ENCODE results near the gene DAB2.
"Not testable (repeated sequence)": the region's sequence is repeated elsewhere in the genome, so short reads cannot be mapped to it uniquely, and the experiment has no call there.

Gene DAB2

DNA sequence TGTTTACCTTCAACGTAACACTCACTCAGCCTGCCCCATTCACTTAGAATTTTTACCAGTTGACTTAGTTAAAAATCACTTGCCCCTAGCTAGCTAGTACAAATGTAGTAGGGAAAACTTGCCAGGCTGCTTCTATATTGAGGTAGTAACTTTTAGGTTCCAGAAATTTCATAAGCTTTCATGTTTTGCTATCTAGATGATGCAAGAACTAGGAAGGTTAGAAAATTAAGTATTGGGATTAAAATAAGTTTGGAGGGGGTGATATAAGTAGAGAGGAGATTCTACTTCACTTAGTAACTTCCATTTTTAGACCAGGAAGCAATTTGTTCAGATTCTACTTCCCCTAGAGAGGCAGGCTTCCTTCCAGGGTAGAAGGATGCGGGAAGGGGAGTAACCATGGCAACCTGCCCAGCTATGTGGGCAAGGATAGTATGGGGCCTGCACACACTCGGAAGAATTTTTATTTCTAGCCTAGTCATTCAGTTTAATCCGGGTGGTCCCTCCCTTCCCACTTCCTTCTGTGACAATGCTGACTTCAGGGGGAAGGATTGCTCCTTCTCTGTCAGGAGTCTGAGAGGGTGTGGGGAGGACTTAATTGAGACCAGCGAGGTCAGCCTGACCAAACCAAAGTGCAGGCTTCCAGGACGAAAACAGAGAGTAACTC lies 4.2 kb downstream of the DAB2 start:
- peak in 5 of 14 donors; percentile 8 to 50 (median 31) for DNase-seq

DNA sequence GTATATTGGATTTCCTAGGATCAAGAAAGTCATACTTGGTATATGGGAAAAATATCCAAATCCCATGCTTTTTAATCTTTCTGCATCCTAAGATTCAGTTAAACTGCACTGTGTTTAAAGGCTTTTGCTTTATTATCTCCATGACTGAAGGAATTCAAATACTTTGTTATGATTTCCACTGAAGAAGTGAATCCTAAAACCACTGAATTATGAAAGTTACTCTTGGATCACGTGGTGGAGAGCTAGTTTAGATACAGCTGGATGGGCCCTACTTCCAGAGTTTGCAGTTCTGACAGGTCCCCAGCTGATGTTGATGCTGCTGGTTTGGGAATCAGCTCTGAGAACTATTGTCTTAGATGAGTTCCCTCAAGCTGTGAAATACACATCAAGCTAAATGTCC lies 5.0 kb downstream of the DAB2 start:
- no peak for DNase-seq

DNA sequence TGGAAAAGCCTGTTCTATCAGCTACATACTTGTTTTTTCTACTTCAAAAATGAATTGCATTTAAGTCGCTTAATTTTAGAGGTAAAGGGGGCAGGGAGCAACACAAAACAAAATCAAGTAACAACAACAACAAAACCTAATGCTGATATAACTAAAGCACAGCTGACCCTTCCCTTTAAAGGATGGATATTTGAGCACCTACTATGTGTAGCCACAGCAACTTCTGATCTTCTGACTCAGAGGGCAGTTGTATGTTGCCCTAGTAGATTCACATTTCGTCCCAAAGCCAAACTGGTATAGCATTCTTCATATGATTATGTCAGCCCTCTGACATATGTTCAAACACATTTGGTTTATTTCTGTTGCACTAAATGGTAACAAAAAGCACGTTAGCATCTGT lies 6.8 kb downstream of the DAB2 start:
- no peak for DNase-seq

DNA sequence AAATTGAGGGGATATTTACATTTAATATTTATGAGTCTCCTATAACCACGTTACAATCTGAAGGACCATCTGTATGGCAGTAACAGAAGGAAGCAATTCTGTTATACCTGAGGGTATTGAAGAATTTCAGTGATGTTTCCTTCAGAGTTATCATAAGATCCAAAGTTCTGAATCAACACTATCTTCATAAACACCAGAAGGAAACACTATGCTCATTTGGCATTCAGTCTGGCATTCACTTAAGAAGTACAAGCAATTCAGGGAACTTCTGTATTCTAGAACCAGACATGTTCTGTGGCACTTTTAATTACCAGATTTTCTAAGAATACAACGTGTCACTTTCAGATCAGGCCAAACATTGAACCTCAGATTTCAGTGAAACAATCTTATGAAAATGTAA lies 9.6 kb downstream of the DAB2 start:
- DNase-seq, result no peak

DNA sequence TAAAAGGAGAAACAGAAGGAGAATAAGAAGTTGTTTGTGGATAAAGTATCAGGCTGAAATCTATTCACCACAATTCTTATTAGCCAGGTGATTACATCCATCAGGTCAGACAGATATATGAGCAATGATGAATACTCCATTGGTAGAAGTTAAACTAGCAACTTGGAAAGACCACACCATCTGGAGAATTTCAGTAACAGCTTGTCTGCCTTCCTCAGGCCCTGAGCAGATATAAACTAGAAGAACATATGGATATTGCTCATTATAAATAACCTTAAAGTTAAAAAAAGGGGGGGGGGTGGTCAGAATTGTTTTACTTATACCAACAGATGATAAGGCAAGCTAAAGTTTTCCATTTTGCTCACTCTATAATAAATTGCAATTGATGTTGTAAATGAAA lies 10.4 kb downstream of the DAB2 start:
- no peak for DNase-seq

DNA sequence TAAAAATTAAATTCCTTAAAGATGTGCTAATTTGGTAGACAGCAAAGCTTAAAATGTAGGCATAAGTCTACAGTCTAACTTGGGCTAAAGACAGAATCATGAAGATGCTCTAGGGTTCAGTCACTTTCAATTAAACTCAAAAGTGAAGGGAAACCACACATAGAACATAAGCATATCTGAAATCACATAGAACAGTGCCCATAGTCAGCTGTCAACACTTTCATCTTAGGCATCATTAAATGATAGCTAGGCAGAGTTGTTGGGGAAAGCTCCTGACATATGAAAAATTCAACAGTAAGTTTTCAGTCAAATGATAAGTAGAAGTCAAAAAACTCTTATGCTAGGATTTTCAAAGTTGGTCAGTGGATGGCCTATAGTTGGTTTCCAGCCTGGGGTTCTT lies 11.0 kb downstream of the DAB2 start:
- DNase-seq, result no peak

DNA sequence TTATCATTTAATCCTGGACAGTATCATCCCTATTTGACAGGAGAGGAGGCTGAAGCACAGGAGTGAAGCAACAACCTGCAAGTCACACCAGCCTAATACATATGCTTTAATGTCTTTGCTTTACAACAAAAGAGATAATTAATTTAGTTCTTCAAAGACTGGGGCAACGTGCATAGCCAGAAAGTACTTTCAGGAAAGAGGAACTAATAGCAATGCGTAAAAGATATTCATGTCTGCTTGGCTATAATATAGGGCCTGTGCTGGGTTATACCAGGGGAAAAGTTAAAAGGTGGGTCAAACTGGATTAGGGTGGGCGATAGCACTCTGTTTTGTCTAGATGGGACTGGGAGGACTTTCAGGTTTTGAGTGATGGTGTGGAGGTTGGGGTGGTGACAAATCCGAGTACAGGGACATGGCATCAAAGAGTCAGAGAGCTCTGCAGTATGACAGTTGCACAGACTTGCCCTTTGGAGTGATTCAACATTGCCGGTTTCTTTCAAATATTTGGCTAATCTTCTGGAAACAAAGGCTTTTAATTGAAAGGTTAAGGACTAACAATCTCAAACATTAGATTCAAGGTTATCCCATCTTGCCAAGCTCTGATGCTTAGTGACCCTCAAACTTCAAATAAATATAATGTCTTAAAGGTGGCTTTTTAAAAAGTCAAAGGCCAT lies 11.9 kb downstream of the DAB2 start:
- no peak for DNase-seq

DNA sequence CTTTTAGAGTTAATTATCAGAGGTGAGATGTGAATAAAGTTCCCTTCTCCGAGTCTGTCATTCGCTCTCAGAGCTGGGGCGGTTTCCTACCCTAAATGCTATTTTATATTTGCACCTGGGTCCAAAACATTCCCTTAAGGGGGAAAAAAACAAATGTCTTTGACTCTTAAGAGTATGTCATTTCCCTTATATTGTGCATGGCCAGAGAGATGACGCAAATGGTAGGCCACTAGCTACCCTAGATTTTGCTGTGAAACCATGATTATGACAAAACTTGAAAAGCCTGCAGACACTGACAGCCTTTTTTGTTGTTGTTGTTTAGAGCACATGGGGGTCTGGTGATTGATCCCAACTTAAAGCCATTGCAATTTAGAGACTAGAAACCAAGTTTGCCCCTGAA lies 12.8 kb downstream of the DAB2 start:
- DNase-seq, result no peak

DNA sequence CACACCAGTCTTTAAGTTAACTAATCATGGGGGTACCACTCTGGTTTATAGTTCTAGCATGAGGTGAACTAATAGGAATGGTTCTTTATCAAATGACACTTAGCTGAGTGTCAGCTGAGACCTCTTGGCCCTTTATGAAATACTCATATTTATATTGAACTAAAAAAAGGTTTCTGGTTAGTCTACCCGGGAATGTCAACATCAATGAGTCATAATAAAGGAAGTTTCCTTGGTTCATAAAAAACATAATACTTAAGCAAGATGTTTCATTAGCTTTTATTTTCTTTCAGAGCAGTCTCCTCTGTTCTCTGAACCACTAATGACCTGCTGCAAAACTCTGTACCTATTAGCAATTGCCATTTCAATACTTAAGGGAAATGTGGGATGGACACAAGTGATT lies 13.7 kb downstream of the DAB2 start:
- no peak for DNase-seq

DNA sequence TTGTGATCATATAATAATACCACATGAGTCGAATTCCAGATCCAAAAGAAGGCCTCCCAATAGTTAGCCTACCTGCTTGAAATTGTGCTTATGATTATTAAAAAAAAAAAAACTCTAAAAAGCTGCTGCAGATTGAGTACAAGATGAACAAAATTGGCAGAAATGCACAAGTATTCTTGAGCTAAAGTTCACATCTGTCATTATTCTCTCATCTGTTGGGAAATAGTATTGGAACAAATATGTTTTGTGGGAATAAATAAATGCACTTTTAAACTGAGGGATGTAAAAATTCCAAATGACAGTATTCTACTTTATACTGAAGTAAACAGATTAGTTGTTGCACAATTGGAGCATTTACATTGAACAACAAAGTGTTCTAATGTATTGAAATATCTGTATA lies 15.7 kb downstream of the DAB2 start:
- DNase-seq, result no peak

DNA sequence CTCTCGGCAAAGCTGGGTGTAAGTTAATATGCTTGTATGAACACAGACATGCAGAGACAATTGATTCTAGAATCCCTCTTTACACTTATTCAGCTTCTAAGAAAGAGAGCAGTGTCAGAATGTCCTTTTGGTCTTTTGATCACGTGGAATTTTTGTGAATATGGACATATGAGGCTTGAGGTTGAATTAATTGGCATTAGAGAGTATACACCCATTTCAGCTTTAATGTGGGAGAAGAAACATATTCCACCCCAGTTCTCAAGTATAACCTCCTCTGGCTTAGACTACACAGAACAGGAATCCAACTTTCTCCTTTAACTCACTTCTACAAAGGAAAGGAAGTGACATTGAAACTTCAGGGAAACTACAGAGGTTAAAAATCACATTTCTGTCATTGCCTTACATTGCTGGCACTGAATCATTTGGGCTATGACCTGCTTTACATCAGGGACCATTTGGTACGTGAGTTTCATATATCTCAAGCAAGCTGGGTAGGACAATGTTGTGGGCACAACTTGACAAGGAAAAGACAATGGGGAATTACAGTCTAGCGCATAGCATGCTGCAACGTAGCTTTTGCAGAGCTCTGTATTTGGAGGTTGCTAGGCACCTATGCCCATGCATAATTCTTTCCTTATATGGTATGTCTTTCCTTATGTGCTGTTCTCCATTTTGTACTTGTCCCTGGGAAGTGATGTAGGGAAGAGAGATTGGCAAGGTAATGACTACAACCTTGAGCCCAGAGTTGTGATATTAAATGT lies 19.5 kb downstream of the DAB2 start:
- DNase-seq, result no peak

DNA sequence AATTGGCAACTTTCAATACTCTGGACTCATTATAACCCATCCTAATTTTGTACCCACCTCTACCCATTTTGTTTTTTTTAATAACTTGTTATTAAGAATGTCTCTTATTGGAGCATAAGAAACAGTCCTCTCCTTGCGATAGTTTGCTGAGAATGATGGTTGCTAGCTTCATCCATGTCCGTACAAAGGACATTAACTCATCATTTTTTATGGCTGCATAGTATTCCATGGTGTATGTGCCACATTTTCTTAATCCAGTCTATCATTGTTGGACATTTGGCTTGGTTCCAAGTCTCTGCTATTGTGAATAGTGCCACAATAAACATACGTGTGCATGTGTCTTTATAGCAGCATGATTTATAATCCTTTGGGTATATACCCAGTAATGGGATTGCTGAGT lies 21.0 kb downstream of the DAB2 start:
- not testable (repeated sequence) for DNase-seq

DNA sequence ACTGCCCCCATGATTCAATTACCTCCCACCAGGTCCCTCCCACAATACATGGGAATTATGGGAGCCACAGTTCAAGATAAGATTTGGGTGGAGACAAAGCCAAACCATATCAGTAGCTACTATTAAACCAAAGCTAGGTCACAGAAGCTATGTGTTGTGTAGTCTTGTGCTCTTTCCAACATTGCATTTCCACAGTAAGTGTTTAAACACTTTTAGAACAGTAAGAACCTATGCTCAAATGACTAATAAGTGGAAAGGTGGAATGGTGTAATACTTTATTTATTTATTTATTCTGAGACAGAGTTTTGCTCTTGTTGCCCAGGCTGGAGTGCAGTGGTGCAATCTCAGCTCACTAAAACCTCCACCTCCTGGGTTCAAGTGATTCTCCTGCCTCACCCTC lies 22.6 kb downstream of the DAB2 start:
- DNase-seq, result not testable (repeated sequence)

DNA sequence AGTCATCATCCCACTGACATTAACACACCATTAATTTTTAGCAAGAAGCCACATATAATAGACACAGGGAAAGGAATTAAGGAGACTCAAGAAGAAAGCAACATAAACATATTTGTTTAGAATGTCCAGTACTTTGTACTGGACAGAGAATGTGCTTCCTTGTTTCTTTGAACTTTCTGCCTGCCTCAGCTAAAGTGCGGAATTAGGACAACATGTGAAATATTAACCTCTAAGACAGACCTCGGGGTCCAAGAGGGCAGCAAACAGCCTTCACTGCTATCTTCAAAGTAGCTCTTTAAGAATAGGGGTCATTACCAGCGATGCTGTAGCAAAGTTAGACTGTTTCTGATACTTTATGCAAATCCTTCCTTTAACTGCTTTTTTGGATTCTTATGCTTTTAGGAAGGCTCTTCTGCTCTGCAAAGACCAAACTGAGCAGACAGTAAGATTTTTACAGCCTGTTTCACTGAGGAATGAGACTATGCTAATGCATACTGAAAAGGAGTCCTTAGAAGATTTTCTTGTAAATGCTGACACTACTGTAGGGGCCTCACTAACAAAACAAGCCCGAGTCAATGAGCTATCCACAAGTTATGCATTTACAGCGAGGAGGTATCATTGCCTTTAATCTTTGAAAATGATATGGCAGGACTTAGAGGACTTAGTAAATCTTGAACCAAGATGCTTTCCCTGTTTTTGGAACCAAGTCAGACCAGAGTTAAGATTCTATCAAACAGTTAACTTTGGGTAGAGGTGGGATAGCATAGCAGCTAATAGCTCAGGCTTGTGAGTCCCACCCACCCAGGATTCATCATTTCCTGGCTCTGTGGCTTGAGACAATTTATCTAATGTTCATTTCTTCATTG lies 23.8 kb downstream of the DAB2 start:
- no peak for DNase-seq

DNA sequence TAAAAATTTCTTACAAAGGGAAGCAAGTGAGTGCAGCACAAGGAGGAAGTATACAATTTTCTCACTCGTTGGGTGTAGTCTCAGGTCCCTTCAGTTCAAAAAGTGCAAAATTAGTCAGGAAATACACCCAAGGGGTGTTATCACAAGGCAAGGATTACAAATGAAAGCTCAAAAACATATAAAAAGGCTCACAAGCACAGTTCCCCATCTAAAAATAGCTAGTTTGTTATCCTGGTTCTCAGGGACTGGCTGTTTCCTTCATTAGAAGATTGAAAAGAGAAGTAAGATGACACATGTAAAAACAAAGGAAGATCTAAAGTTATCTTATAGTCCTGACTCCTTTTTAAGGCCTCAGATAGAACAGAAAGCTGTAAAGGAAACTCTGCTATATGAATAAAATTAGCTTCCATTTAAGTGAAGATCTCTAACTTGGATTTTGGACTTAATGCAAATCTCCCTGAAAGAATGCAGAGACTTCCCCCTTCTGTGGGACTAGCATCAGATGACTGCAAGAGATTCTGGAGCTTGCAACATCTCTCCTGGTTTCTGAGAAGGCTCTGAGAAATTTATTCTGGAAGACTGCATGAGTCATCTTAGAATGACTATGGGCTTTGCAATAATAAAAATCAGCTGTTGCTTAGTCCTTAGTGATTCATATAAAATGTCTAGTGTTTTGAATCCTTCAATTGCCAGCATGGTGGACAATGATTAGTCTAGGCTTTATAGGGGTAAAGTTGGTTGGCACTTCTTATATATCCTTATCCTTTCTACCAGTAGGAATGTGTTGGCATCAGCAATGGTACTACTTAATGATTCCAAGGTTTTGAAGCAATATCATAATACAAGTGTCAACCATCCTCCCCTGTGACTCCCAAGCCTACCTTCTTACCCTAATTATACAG lies 25.4 kb downstream of the DAB2 start:
- no peak for DNase-seq

DNA sequence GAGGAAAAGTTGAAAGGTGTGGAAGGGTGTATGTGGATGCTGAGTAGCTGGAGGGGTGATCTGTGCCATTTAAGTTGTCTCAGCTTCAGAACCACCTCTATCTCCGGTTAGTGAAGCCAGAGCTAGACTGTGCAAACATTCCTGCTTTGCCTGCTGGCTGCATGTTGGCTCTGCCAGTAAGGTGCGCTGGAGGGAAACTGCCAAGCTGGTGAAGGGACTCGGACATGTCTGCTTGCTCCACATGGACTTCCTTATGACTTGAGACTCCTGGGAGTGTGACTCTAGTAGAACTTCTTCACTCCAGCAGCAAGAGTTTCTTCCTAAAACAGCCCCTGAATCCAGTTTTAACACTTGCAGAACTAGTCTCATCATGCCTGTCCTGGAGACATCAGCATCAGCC lies 27.9 kb downstream of the DAB2 start:
- no peak for DNase-seq

DNA sequence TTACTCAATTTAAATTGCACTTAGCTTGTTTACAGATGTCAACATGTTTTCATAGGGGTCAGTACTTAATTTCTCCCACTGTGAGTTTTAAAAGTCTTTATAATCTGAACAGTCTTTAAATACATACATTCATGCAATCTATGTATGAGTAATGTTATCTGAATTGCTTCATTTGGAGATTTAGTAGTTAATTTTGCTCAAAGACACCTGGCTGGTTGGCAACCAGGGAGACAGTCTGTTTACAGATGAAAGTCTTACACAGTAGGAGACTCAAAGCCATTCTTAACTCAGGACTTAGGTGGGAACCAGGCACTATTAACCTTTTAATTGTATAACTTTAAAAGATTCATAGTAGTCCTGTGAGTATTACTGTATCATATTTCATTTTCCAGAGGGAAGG lies 29.3 kb downstream of the DAB2 start:
- DNase-seq, result no peak

DNA sequence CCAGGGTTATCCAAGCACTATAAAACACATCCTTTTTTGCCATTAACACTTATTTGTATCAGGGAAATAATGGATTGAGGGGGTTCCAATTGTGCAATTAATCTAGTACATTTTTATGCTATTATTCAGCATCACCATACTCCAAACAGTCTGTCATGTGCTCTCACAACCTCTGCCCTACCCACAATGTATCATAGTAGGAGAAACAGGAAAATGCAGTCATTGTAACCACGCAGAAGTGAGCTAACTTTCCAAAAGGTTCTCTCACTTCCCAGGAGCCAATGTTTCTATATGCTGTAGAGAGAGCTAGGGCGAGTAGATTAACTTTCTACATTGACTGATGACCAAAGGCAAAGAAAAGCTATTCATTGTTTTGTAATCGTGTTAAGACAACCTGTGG lies 29.8 kb downstream of the DAB2 start:
- no peak for DNase-seq

DNA sequence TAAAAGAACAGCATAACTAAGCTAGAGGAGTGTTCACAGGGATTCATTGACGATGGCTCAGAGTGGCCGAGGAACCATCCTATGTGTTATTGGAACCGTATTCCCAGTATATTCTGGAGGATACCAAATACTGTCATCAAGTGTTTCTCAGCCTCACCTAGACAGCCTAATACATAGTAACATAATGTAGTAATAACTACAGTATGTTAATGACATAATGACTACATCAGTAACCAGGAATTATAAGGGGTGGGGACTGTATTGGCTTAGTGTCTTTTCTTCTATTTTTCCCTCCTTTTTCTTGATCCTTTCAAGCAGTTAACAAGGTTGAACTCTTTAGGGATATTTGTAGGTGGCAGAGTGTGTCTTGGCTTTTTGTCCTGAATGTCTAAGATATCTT lies 33.8 kb downstream of the DAB2 start:
- DNase-seq, result no peak

DNA sequence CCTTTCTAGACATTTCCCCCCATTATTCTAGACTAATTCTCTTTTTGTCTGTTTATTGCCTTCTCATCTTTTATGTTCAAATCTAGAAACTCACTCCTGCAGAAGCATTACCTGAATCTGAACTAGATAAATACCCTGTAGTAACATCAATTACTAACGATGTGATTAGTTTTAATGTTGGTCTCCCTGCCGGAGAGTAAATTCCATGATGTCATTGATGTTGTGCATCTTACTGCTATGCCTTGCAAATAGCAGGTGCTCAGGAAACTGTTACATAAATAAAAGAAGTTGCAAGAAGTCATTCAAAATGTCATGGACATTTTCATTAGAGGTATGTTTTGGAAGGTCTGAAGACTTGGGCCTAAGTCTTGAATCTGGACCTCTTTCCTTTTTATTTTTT lies 37.5 kb downstream of the DAB2 start:
- DNase-seq, result no peak

DNA sequence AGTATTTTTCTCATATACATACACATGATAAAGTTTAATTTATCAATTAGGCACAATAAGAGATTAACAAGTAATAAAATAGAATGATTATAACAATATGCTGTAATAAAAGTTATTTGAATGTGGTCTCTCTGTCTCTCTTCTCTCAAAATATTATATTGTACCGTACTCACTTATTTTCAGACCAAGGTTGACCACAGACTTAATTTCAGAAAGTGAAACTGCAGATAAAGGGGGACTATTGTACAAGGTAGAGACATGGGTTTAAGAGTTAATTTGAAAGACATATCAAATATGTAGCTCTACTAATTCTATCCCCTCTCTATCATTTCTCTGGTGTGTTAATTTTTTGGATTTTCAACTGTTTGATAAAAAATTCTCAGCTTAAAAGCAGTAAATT lies 40.5 kb downstream of the DAB2 start:
- DNase-seq, result no peak

DNA sequence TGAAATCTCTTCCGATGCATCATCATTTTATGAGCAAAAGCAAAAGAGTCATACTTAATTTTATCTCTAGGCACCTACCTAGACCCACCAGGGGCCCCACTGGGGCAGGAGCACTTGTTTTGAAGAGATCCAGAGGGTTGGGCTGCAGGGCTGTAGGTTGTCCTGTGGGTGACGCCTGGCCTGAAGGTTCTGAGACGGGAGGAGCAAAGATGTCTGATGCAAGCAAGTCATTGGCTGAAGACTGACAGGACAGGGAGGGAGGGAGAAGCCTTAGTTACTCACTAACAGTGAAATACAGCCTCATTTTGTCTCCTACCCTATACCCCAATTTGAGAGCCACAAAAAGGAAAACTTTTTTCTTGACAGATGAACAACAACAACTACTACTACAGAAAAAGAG lies 43.4 kb downstream of the DAB2 start:
- no peak for DNase-seq

Data from C1 segment of cervical spinal cord (tissue), 14 donors.